ENCODE results near the gene LIG1.

DNA sequence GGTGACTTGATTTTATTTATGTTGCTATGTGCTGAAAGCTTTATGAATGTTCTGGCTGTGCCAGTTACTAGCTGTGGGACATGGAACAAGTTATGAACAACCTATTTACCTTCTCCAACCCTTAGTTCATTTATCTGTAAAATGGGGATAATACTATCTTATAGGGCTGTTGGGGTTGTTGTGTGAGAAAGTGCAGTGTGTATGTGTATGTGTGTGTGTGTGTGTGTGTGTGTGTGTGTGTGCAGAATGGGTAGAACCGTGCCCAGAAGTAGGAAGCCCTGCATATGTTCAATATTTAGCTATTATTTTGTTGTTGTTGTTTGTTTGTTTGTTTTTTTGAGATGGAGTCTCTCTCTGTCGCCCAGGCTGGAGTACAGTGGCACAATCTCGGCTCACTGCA, 20.7 kb upstream of the LIG1 start:
- no peak for TF ChIP-seq POLR2A (IDR thresholded peaks at IDR 0.05; ENCODE audit: low read length)
- no peak for TF ChIP-seq GATA1 (IDR thresholded peaks at IDR 0.05; ENCODE audit: low read depth, low read length)

Data from erythroblast (primary cell).